OCI-LY3 (cell line): ENCODE results near the gene VMP1.

ENCODE experiments used
- CTCF ChIP-seq: fragments of 200-600, 300-600 bp; sonication (generic); IDR thresholded peaks from 2 replicates; pipeline ENCODE4 v1.5.1; 2014; ENCODE audit warnings: antibody characterized with exemption, low read length, low read depth
- EZH2phosphoT487 ChIP-seq: fragments of 200-600 bp; shearing (Covaris generic); IDR thresholded peaks from 2 replicates; pipeline ENCODE4 v1.6.1; 2018; ENCODE audit warnings: antibody characterized with exemption, mixed run types, low read depth

- TF ChIP-seq CTCF (no peak), EZH2phosphoT487 (no peak)
These were observed 19.0 kb upstream of the VMP1 start for GRCh38 chr17:59688496-59688895.
